BLaER1 (cell line): Measurements from ENCODE around the gene PTPRG.

Experiments
- H3K27ac ChIP-seq: shearing (Covaris generic); formaldehyde crosslinking; 2 replicates; pipeline ENCODE4 v1.8.1; 2022
- H3K27me3 ChIP-seq: shearing (Covaris generic); formaldehyde crosslinking; 2 replicates; pipeline ENCODE4 v1.8.1; 2022
- H3K36me3 ChIP-seq: shearing (Covaris generic); formaldehyde crosslinking; 2 replicates; pipeline ENCODE4 v1.8.1; 2022
- H3K4me1 ChIP-seq: shearing (Covaris generic); formaldehyde crosslinking; 2 replicates; pipeline ENCODE4 v1.8.1; 2022
- H3K4me2 ChIP-seq: shearing (Covaris generic); formaldehyde crosslinking; 2 replicates; pipeline ENCODE4 v1.8.1; 2022
- H3K4me3 ChIP-seq: shearing (Covaris generic); formaldehyde crosslinking; 2 replicates; pipeline ENCODE4 v1.8.1; 2022
- H3K9ac ChIP-seq: shearing (Covaris generic); formaldehyde crosslinking; 2 replicates; pipeline ENCODE4 v1.8.1; 2022
- H3K9me3 ChIP-seq: shearing (Covaris generic); formaldehyde crosslinking; 2 replicates; pipeline ENCODE4 v1.8.1; 2022
- H4K20me1 ChIP-seq: shearing (Covaris generic); formaldehyde crosslinking; 2 replicates; pipeline ENCODE4 v1.8.1; 2022
- Cebpa-rat ChIP-seq: shearing (Covaris generic); IDR thresholded peaks from 2 replicates; pipeline ENCODE4 v1.8.1; 2022

PTPRG gene

DNA sequence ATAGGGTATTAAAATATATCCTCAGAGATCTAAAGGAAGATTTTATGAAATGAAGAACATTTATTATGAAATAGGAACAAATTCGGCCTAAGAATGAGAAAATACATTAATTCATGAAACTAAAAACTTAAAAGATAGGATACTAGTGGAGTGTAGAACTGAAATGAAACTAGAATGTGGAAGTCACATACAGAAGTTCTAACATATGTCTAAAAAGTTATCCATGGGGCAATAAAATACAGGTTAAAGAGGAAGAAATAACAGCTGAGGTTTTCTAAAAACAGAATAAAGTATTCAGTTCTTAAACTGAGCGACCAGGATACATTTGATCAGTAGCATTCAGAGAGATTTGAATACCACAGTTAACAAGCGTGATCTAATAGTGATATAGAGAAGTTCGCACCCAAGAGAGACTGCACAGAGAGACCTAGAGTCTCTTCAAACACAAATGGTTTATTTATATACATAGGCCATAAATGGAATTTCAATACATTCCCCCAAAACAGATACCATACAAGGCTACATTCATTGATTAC lies 726.1 kb downstream of the PTPRG start:
- Histone ChIP-seq H4K20me1 (no peaks in the 10 kb centered on the region), H3K9me3 (no peaks in the 10 kb centered on the region), H3K9ac (no peak overlapping the region), H3K27me3 (no peaks in the 10 kb centered on the region), H3K27ac (no peak overlapping the region), H3K4me2 (no peak overlapping the region), H3K4me1 (no peaks in the 10 kb centered on the region), H3K36me3 (peaks cover 2% of the 10 kb centered on the region; the same call in 1 of the 2 replicates), H3K4me3 (no peak overlapping the region)
- TF ChIP-seq Cebpa-rat = no peak

DNA sequence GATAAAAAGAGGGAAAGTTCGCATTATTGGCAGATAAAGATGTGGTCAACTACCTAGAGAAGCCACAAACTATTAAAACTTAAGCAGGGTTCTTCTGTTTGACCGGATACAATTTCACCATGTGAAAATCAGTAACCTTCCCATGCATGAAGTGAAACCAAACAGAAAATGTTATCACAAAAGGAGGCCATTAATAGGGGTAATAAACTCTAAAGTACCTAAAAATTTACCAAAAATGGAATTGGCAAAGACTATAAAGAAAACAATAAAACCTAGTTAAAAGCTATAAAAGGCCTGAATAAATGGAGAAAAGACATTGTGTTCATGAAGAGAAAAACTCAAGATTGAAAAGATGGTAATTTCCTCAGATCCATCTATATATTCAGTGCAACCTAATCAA lies 728.6 kb downstream of the PTPRG start:
- H3K27ac ChIP-seq = no peak overlapping the region
- no peaks in the 10 kb centered on the region for H3K9me3 ChIP-seq
- no peak overlapping the region for H3K4me2 ChIP-seq
- H3K27me3 ChIP-seq = no peaks in the 10 kb centered on the region
- no peak overlapping the region for H3K4me3 ChIP-seq
- peaks cover 4% of the 10 kb centered on the region; the same call in 1 of the 2 replicates for H3K36me3 ChIP-seq
- H3K9ac ChIP-seq = no peak overlapping the region
- no peaks in the 10 kb centered on the region for H4K20me1 ChIP-seq
- no peaks in the 10 kb centered on the region for H3K4me1 ChIP-seq
- TF ChIP-seq Cebpa-rat = no peak

DNA sequence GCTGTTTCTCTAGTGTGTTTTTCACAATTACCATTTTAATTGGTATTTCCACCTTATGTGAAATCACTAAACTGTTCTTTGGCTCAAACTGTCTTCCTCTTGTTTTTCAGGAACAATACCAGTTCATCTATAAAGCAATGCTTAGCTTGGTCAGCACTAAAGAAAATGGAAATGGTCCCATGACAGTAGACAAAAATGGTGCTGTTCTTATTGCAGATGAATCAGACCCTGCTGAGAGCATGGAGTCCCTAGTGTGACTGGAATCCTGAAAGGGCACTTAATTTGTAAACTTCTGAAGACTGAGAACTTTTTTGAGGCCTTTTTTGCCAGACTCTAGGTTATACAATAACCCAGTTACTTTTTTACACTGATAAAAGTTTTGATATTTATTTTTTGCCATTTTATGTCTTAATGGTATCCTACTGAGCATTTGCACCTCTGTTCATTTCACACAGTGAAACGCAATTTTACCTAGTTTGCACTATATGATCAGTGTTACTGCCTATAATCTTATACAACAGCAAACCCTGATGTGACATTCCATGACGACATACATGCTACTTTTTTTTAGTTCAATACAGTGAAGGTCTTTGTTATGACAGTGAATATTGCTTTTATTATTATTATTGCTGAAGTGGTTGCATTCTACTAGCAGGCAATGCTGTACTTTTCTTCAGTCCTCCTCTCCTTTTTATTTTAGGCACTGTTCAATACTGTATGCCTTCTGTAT lies 731.8 kb downstream of the PTPRG start:
- H3K27me3 ChIP-seq = no peaks in the 10 kb centered on the region
- H3K9me3 ChIP-seq = no peaks in the 10 kb centered on the region
- no peak overlapping the region for H3K9ac ChIP-seq
- no peak overlapping the region for H3K27ac ChIP-seq
- H4K20me1 ChIP-seq = no peaks in the 10 kb centered on the region
- peaks cover 4% of the 10 kb centered on the region; the same call in 1 of the 2 replicates for H3K36me3 ChIP-seq
- no peak overlapping the region for H3K4me3 ChIP-seq
- no peaks in the 10 kb centered on the region for H3K4me1 ChIP-seq
- H3K4me2 ChIP-seq = no peak overlapping the region
- TF ChIP-seq Cebpa-rat = no peak

DNA sequence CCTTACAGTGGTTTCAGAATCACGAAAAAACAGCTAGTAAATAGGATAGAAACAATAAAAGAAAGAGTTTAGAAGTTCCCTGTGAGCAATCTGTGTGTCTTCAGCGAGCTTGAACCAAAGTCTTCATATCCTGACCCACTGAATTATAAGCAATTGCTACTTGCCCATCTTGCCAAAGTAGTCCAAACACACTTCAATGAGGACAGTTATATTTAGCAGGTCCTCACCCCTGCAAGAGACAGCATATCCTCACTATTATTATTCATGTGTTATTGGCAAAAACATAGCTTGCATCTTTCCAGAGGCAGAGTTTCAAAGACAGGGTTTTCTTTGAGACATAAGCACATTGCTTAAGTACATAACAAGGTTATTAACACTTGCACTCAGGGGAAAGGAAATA lies 734.2 kb downstream of the PTPRG start:
- H3K27ac ChIP-seq = no peak overlapping the region

DNA sequence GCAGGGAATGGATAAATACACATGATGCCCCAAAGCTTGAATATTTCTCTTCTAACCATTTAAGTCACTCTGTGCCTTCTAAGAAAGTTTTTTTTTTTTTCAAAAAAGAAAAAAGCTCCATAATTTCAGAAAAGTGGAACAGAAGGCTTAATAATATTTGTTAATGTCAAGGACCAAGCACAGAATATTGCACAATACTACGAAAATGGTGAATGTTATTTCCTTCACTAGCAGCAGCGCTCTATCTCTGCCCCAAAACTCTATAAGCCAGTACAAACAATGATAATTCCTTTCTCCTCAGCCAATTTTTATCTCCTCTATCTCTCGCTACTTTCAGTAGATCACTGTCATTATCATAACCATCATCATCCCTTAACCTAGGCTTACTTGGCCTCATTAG lies 739.2 kb downstream of the PTPRG start:
- Histone ChIP-seq H3K4me1 (no peaks in the 10 kb centered on the region), H3K27me3 (no peaks in the 10 kb centered on the region), H3K36me3 (no peaks in the 10 kb centered on the region), H3K27ac (no peak overlapping the region), H3K4me2 (no peak overlapping the region), H4K20me1 (no peaks in the 10 kb centered on the region), H3K4me3 (no peak overlapping the region), H3K9me3 (peaks cover 9% of the 10 kb centered on the region), H3K9ac (no peak overlapping the region)
- peak; percentile 31; the same call in 1 of the 2 replicates for TF ChIP-seq Cebpa-rat

More for the DNA sequence above, 734.2 kb downstream of the PTPRG start:
- Histone ChIP-seq H3K9me3 (no peaks in the 10 kb centered on the region), H3K36me3 (peaks cover 4% of the 10 kb centered on the region; the same call in 1 of the 2 replicates), H3K4me1 (no peaks in the 10 kb centered on the region), H3K4me2 (no peak overlapping the region), H3K4me3 (no peak overlapping the region), H4K20me1 (no peaks in the 10 kb centered on the region), H3K9ac (no peak overlapping the region), H3K27me3 (no peaks in the 10 kb centered on the region)
- no peak for TF ChIP-seq Cebpa-rat

DNA sequence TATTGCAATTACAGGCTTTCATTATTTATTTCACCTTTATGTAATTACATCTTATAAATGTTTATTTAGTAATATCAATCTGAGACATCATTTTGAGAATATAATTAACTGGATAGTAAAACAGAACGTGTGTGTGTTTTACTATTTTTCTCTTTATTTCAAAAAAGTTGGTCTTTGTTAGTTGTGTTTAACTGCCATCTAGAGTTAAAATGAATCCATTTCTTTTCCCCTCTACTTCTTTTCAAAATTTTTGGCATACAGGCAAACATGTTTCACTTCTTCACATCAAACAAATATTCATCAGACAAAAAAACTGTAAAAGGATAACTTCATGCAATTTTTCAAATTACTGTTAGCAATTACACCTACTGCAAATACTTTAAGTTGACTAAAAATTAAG lies 750.8 kb downstream of the PTPRG start:
- Histone ChIP-seq H4K20me1 (no peaks in the 10 kb centered on the region), H3K9me3 (no peaks in the 10 kb centered on the region), H3K4me1 (no peaks in the 10 kb centered on the region), H3K4me3 (no peak overlapping the region), H3K36me3 (no peaks in the 10 kb centered on the region), H3K27ac (no peak overlapping the region), H3K27me3 (no peaks in the 10 kb centered on the region), H3K9ac (no peak overlapping the region), H3K4me2 (no peak overlapping the region)
- no peak for TF ChIP-seq Cebpa-rat

DNA sequence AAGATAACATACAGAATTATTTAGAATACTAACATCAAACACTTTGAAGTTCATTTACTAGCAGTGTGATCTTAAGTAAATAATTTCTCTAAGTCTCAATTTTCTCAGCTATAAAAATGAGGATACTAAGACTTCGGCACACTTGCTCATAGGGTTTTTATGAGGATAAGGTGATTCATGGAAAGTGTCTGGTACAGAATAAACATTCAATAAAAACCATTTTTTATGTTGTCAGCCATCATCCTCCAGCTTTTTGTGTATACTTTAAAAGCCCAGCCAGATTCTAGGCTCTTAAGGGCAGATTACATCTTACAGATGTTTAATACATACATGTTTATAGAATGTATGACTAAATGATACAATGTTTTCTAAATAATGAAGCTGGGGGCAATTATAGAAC lies 755.2 kb downstream of the PTPRG start:
- no peak for TF ChIP-seq Cebpa-rat
- Histone ChIP-seq H3K9me3 (peaks cover 14% of the 10 kb centered on the region), H3K27me3 (no peaks in the 10 kb centered on the region), H3K4me1 (no peaks in the 10 kb centered on the region), H3K27ac (no peak overlapping the region), H3K4me2 (no peak overlapping the region), H4K20me1 (no peaks in the 10 kb centered on the region), H3K36me3 (no peaks in the 10 kb centered on the region), H3K9ac (no peak overlapping the region), H3K4me3 (no peak overlapping the region)

DNA sequence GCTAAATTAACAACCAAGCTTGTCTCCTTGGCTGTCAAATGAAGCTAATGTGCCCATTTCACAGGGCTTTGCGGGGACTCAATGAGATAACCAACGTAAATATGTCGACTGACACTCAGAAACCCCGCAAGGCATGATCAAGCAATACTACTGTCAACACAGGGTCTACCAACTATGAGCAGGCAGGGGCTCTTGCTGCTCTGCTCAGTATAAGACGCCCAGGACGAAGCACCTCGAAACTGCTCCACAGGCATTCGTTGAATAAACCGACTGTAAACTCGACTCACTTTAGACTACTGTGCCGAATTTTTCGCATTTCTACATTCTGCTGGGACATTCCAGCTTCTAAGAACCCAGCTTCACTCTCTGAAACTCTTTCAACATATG lies 757.0 kb downstream of the PTPRG start:
- Histone ChIP-seq H4K20me1 (no peaks in the 10 kb centered on the region), H3K4me1 (no peaks in the 10 kb centered on the region), H3K9me3 (peaks cover 14% of the 10 kb centered on the region), H3K4me2 (no peak overlapping the region), H3K9ac (no peak overlapping the region), H3K27ac (no peak overlapping the region), H3K36me3 (no peaks in the 10 kb centered on the region), H3K4me3 (no peak overlapping the region), H3K27me3 (no peaks in the 10 kb centered on the region)
- TF ChIP-seq Cebpa-rat = no peak

DNA sequence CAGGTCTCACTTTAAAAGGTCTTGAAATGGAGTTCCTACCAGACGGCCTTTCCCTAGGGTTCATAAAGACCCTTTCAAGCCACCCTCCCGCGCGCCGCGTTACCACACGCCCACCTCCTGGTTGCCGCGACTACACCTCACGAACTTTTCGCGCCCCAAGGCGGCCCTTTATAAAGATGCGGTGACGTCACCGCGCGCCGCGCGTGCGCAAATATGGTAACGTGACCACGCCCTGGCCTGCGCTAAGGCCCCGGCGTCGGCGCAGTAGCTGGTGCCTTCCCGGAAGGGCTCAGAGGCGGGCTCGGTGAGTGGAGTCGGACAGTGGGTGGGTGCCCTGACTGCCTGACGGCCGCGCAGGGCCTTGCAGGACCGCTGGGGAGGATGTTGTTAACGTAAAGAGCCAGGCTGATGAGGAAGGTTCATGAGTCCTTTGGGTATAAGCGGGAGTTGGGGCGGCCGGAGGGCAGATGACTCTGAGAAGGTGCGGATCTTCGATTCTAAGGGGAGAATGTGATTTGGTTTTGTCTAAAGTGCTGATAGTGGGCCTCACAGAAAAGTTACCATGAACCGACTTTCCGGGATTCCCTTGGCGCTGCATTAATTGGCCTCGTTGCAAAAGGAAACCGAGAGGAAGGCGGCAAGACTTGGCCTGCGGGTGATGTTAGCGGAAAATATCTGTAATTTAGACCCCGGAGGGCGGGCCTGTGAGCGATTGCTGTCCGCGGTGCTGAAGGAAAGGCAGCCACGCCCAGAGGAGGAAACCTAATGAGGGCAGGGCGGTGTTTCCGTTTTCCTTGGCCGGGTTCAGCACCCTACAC lies 757.6 kb downstream of the PTPRG start:
- Histone ChIP-seq H3K4me2 (no peak overlapping the region), H3K36me3 (no peaks in the 10 kb centered on the region), H4K20me1 (no peaks in the 10 kb centered on the region), H3K4me3 (no peak overlapping the region), H3K27me3 (no peaks in the 10 kb centered on the region), H3K9ac (no peak overlapping the region), H3K4me1 (no peaks in the 10 kb centered on the region), H3K9me3 (peaks cover 14% of the 10 kb centered on the region), H3K27ac (no peak overlapping the region)
- no peak for TF ChIP-seq Cebpa-rat
